Transverse colon (tissue), 3 donors: ENCODE measurements around the gene MS4A2.

ENCODE experiments used
- CTCF ChIP-seq, 5 experiments: fragments of 200-600 bp in 3 of 5; fragments of 450-650 bp in 2 of 5; sonication (generic) in 3 of 5; IDR thresholded peaks; 1 replicate in 2 of 5; 2 replicates in 3 of 5; pipeline ENCODE4 v1.5.1; 2016 to 2017; ENCODE audit warnings: antibody characterized with exemption in 5 of 5, inconsistent platforms in 3 of 5, mild to moderate bottlenecking in 2 of 5, moderate library complexity in 1 of 5
- POLR2A ChIP-seq: fragments of 450-650 bp; IDR thresholded peaks from one replicate; pipeline ENCODE4 v1.6.1; 2016; ENCODE audit warnings: antibody characterized with exemption, mild to moderate bottlenecking, moderate library complexity

DNA sequence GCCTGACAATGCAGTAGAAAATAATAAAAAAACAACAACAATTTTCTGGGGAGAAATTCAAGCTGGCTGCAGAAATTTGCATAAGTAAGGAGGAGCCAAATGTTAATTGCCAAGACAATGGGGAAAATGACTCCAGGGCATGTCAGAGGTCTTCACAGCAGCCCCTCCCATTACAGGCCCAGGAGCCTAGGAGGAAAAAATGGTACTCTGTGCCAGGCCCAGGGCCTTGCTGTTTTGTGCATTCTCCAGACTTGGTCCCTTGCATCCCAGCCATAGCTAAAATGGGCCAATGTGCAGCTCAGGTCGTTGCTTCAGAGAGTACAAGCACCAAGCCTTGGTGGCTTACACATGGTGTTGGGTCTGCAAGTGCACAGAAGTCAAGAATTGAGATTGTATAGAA, 45.5 kb downstream of the MS4A2 start:
- TF ChIP-seq CTCF (IDR thresholded peaks at IDR 0.05) (no peak), POLR2A (no peak)
